GM19238 (cell line): Measurements from ENCODE around the gene TNNT3.
"Not testable (repeated sequence)": the region's sequence is repeated elsewhere in the genome, so short reads cannot be mapped to it uniquely, and the experiment has no call there.

Experiments
- DNase-seq: peaks from one replicate; pipeline ENCODE4 v3.0.0; 2011; ENCODE audit warnings: low spot score; ENCODE audit not compliant: insufficient read length

The TNNT3 gene

DNA sequence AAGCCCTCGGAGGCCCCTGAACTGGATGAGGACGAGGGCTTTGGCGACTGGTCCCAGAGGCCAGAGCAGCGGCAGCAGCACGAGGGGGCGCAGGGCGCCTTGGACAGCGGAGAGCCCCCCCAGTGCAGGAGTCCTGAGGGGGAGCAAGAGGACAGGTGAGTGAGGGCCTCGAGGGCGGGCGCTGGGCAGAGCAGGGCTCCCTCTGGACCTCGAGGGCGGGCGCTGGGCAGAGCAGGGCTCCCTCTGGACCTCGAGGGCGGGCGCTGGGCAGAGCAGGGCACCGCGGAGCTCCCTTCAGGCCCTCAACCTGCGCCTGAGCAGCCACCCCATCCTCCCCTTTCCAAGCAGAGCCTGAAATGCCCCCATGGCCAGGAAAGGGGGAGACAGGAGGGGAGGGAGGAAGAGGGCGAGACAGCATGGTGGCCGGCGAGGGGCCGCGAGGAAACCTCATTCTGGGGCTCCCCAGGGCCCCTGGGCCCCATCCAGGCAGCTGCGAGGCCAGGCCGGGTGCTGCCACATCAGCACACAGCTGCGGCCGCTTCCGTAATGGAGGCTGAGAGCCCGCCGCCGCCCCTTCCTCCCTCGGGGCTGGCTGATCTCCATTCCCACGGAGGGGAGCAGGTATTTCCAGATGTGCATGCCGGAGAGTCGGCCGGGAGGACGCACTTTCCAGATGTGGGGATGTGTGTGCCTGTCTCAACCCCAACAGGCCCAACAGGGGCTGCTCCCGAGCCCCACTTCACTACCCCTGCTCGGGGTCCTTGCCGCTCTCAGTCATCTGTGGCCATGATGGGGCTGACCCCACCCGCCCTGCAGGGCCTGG, 37.9 kb upstream of the TNNT3 start:
- DNase-seq, result peak; percentile 44

DNA sequence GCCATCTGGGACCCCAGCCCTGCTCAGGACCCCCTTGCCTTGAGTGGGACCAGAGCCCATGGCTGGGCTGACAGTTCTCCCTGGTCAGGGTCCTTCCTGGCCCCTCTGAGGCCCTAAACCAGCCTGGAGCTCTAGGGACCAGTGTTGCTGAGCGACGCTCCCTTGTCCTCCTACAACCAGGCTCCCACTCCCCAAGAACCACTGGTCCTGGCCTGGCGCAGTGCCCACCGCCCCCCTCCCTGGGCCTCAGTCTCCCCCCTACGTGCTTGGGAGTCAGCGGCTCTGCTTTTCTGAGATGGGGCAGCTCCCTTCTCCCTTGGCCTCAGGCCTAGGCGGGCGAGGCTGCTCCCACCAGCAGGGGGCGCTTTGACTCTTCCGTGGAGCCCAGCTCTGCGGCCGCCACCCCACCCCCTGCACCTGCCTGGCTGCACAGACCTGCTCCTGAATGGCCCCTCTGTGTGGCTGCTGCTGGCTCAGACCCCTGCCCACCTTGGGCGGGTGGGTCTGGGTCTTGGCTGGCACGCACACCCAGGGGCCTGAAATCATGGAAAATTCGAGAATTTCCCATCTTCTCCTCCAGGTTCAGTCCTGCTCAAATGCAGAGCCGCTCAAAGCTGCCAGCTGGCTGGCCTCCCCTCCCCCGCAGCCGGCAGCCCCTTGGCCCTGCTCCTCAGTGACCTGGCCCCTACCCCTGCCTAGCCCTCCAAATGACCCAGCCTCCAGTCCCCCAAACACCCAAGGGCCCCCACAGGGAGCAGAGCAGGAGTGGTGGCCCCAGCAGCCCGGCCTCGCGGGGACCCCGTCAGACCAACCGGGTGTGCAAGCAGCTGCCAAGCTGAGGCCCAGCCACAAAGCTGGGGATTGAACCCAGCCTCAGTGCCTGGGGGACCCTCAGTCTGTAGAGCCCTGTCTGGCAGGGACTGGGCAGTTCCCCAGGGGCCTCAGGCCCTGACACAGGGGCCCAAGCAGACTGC, 37.0 kb upstream of the TNNT3 start:
- peak; percentile 95 for DNase-seq

- no peak for DNase-seq
Measured at GRCh38 chr11:1883346-1884302, 35.9 kb upstream of the TNNT3 start.

DNA sequence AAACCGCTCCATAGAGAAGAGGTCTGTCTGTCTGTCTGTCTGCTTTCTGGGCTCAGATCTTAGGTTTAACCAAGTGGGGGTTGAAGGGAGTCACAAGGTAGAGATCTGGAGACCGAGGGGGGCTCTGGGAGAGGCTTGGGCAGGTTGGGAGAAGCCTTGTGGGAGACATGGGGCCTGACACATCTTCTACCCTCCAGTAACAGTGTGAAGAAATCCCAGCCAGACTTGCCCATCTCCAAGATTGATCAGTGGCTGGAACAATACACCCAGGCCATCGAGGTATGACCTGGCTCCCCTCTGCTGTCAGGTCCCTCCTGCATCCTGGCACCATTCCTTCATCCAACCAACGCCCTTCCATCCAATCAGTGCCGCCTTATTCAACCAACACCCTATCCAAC, 35.2 kb upstream of the TNNT3 start:
- DNase-seq, result no peak

DNA sequence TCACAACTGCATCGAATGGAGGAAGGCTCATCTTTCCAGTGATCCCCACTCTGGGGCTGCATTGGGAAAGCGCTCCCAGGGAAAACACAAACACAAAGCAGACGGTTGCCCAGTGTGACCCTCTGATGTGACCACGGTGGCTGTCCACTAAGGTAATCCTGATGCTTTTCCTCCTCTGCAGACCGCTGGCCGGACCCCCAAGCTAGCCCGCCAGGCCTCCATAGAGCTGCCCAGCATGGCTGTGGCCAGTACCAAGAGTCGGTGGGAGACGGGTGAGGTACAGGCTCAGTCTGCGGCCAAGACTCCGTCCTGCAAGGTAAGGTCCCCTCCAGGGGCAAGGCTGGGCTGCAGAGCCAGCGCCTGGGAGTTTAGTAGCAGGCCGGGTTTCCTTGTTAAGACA, 33.0 kb upstream of the TNNT3 start:
- DNase-seq, result not testable (repeated sequence)

DNA sequence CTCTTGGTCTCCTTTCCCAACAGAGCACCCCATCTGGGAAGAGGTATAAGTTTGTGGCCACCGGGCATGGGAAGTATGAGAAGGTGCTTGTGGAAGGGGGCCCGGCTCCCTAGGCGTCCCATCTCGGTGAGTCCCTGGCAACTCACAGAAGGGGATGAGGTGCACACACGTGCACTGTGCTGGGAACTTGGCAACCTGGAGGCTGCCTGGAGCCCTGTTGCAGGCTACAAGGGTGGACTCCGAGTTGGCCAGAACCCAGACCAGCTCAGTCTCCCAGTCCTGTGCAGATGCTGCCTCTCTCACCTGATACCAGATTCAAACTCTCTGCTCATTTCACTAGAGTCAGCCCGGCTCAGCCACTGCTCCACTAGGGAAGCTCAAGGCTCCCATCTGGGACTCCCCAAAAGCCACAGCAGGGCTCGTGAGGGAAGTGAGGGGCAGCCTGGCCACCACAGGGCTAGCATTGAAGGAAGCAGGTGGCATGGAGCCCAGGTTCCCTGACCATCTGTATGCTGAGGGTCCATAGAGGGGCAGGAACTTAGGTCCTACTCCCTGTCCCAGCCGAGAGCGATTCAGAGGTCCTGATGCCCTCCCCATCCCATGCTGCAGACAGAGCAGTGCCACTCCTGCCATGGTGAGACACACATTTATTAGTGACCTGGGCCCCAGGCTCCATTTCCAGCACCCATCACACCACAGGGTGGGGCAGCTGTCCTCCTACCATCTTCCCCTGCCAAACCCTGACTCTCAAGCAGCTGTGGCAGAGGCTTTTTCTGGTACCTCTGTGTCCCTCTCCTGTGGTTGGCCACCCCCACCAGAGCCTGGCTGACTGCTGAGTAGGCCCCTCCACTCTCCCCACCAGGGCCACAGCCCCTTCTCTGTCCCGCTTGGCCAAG, 31.8 kb upstream of the TNNT3 start:
- no peak for DNase-seq

DNA sequence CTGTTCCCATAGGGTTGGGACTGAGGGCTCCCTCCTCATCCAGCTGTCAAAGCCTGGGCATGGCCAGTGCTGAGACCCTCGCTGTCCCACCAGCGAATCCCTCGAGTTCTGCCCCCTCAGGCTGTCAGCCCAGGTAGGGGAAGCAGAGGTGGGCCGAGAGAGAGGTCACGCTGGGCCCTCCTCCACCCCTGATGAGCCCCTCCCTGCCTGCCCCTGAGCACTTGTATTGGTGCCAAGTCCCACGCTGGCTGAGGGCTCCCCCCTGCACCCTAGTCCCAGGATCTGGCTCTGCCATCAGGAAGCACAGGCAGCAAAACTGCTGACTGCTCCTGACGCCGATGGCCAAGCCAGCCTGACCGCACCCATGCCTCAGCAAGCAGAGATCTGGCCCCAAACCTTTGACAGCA, 31.2 kb upstream of the TNNT3 start:
- no peak for DNase-seq

- no peak for DNase-seq
Measured at GRCh38 chr11:1888811-1889210, 30.7 kb upstream of the TNNT3 start.

- no peak for DNase-seq
Measured at GRCh38 chr11:1889224-1889930, 30.1 kb upstream of the TNNT3 start.

- no peak for DNase-seq
Measured at GRCh38 chr11:1889941-1890855, 29.3 kb upstream of the TNNT3 start.

DNA sequence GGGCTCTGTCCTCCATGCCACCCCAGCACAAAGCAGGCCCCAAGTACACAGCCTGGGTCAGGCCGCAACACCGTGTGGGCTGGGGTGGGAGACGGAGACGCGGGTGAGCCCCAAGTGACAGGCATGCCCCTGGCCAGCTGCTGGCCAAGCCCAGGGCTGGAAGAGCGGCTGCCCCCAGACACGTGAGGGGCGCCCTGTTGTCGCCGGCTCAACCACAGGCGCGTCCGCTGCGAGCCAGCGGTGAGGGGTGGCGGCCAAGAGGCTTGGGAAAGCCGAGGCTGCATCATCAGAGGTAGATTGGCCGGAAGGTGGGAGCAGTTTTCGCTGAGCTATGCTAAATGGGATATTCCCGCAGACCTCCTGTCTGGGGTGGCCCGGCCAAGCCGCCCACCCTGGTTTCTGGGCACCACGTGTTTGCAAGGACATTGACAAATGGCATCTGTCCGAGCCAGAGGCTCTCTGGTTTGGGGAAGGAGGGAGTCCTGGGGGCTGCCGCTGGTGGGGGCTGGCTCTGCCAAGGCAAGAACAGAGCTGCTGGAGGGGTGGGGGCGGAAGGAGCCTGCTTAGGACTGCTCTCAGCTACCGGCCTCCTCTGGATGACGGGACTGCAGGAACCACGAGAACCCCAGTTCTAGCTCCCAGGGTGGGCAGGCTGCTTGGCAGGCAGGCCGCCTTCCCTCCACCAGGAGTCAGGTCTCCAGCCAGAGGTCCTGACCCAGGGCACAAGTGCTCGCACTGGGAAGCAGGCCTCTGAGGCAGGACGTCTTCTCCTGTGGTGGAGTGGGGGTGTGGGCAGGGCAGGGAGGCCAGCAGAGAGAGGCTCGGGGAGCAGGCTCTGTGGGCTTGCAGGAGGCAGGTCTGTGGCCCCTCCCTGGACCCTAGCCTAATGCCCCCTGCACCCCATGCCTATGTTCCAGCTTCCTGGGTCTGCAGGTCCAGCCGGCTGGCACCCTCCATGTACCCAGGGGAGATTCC, 28.4 kb upstream of the TNNT3 start:
- DNase-seq, result no peak

DNA sequence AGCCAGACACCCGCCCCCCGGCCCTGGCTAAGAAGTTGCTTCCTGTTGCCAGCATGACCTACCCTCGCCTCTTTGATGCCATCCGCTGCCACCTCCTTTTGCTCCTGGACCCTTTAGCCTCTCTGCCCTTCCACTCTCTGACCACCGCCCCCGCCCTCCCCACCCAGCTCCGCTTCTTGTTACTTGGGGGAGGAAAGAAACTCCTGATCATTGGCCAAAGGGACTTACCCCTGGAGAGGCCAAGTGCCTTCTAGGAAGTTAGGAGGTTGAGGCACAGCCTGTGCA, 27.7 kb upstream of the TNNT3 start, which contains the start of gene PRR33:
TSS of gene PRR33 (minus strand) at position 65 of the 285 bp plus-strand sequence. CDS start 1,311 bp downstream, outside the sequence.
- no peak for DNase-seq

GRCh38 chr11:1892116-1892515, 27.4 kb upstream of the TNNT3 start:
- no peak for DNase-seq

- no peak for DNase-seq
Measured at GRCh38 chr11:1892558-1892957, 26.9 kb upstream of the TNNT3 start.

DNA sequence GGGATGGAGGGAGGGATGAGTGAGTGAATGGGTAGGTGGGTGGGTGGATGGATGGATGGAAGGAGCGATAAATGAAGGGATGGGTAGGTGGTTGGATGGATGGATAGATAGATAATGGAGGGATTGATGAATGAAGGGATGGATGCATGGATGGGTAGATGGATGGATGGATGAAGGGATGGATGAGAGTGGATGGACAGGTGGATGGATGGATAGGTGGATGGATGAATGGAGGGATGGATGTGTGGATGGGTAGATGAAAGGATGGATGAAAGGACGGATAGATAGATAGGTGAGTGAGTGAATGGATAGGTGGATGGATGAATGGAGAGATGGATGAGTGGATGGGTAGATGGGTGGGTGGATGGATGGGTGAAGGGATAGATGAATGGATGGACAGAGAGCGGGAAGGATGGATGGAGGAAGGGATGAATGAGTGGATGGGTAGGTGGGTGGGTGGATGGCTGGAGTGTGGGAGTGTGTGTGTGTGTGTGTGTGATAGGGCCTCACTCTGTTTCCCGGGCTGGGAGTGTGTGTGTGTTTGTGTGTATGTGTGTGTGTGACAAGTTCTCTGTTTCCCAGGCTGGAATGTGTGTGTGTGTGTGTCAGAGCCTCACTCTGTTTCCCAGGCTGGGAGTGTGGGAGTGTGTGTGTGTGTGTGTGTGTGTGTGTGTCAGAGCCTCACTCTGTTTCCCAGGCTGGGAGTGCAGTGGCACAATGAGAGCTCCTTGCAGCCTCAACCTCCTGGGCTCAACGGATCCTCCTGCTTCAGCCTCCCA, 25.7 kb upstream of the TNNT3 start:
- no peak for DNase-seq

DNA sequence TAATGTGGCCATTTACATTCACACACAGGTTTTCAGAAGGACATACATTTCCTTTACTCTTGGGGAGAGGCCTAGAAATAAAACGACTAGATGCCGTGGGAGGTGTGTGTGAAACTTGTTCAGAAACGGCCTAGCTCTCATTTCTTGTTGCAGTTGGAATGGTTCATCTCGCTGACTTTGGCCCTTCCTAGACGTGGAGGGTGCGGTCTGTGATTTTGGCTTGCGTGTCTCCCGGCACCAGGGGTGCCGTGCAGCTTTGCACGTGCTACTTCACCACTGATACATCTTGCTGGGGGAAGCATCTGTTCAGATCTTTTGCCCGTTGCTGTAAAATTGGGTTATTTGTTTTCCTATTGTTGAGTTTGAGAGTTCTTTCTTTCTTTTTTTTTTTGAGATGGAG, 24.7 kb upstream of the TNNT3 start:
- no peak for DNase-seq

DNA sequence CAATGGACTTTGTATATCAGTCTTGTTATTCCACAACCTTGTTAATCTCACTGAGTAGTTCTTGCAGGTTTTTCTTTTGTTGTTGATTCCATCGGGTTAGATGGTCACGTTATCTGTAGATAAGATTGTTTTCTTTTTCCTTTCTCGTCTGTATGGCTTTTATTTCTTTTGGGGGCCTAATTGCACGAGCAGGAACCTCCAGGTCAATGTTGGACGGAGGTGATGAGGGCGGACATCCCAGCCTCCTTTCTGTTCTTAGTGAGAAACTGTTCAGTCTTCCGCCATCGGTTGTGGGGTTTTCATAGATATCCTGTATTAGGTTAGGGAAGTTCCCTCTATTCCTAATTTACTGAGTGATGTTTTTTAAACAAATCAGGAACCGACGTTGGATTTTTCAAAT, 23.0 kb upstream of the TNNT3 start:
- DNase-seq, result no peak
